ENCODE data around the gene OR52B6. TPM values are rescaled to one million over a fixed set of nuclear protein-coding genes. Genes with fewer than 3 reads are reported as not detected.

The OR52B6 gene
- polyA plus RNA-seq, 3 donors, result not detected

- WGBS, 3 donors, result 76 to 82% (median 78%) methylated on average over 5 of the region's 5 CpGs
- H3K27ac ChIP-seq (ENCODE audit: low read depth, low read length), result no peak overlapping the region
Measured at GRCh38 chr11:5626196-5626595, 45.5 kb downstream of the OR52B6 start.

- H3K27ac ChIP-seq (ENCODE audit: low read depth, low read length), result no peak overlapping the region
- 79 to 83% (median 80%) methylated on average over 2 of the region's 2 CpGs for WGBS, 3 donors
Measured at GRCh38 chr11:5631417-5631816, 50.7 kb downstream of the OR52B6 start.

Other genes with a start within 250 kb of the OR52B6 start
- not detected for gene OR51B5, start 237.4 kb upstream of the OR52B6 start, polyA plus RNA-seq
- gene OR51B6, start 229.4 kb upstream of the OR52B6 start, polyA plus RNA-seq, result not detected
- not detected for gene OR51M1, start 197.1 kb upstream of the OR52B6 start, polyA plus RNA-seq
- gene OR51Q1, start 158.8 kb upstream of the OR52B6 start, polyA plus RNA-seq, result not detected
- not detected for gene OR51I1, start 139.4 kb upstream of the OR52B6 start, polyA plus RNA-seq
- gene OR51I2, start 131.6 kb upstream of the OR52B6 start, polyA plus RNA-seq, result not detected
- gene OR52D1, start 92.2 kb upstream of the OR52B6 start, polyA plus RNA-seq, result not detected
- not detected for gene UBQLN3, start 70.9 kb upstream of the OR52B6 start, polyA plus RNA-seq
- under 1 TPM; 0.08 to 0.22 (median 0.09) TPM for gene UBQLNL, start 64.2 kb upstream of the OR52B6 start, polyA plus RNA-seq
- gene OR52H1, start 32.3 kb upstream of the OR52B6 start, polyA plus RNA-seq, result not detected
- 1 to 10 TPM; 1.4 to 2.9 (median 2.4) TPM for gene TRIM6, start 15.8 kb downstream of the OR52B6 start, polyA plus RNA-seq
- gene TRIM34, start 44.1 kb downstream of the OR52B6 start, polyA plus RNA-seq, result 1 to 10 TPM; 1.8 to 6.7 (median 3.8) TPM
- gene TRIM5, start 104.2 kb downstream of the OR52B6 start, polyA plus RNA-seq, result 10 to 100 TPM in 1 of 3 donors, 1 to 10 TPM in 2; 7.7 to 11.2 (median 9.7) TPM
- gene TRIM22, start 108.9 kb downstream of the OR52B6 start, polyA plus RNA-seq, result 10 to 100 TPM in 2 of 3 donors, 1 to 10 TPM in 1; 8.3 to 43.7 (median 22.8) TPM
- gene OR56B1, start 155.6 kb downstream of the OR52B6 start, polyA plus RNA-seq, result not detected
- gene OR52N4, start 173.4 kb downstream of the OR52B6 start, polyA plus RNA-seq, result under 1 TPM in 1 of 3 donors, not detected in 2; 0.21 TPM
- gene OR52N5, start 202.5 kb downstream of the OR52B6 start, polyA plus RNA-seq, result under 1 TPM in 1 of 3 donors, not detected in 2; 0.04 TPM
- under 1 TPM in 1 of 3 donors, not detected in 2; 0.06 TPM for gene OR52N1, start 210.4 kb downstream of the OR52B6 start, polyA plus RNA-seq
- under 1 TPM in 1 of 3 donors, not detected in 2; 0.14 TPM for gene OR52N2, start 228.0 kb downstream of the OR52B6 start, polyA plus RNA-seq